Measurements from ENCODE around the gene NAA80. TPM values are rescaled to one million over a fixed set of nuclear protein-coding genes. Genes with fewer than 3 reads are reported as not detected.
A peak's percentile ranks its signal among the peaks of the same experiment; 100 is the strongest.

NAA80 gene
- total RNA-seq, 1 experiment from 2014 or later = 8.7 TPM

- Histone ChIP-seq H2AFZ (ENCODE audit: low read length) (no peak overlapping the region), H4K20me1 (ENCODE audit: low read length) (no peaks in the 10 kb centered on the region), H3K9ac (ENCODE audit: low read length) (no peak overlapping the region), H3K27ac (ENCODE audit: low read length) (no peak overlapping the region), H3K4me1 (ENCODE audit: insufficient read depth, low read length) (peaks cover 26% of the 10 kb centered on the region), H3K4me3 (ENCODE audit: low read length) (no peak overlapping the region), H3K36me3 (ENCODE audit: low read depth, low read length) (peaks cover 10% of the 10 kb centered on the region), H3F3A (ENCODE audit: low read length, unreplicated experiment) (no peaks in the 10 kb centered on the region), H3K9me3 (ENCODE audit: low read length) (no peaks in the 10 kb centered on the region), H3K9me2 (replicated peaks; ENCODE audit: low read length) (no peaks in the 10 kb centered on the region), H3K79me2 (ENCODE audit: low read length) (no peaks in the 10 kb centered on the region), H3K27me3 (ENCODE audit: low read length) (no peaks in the 10 kb centered on the region), H3K4me2 (ENCODE audit: low read length) (no peak overlapping the region)
- CTCF ChIA-PET = no interaction called here
- intact Hi-C loops (cut with micrococcal nuclease) = no loop called here
- no peak for TF ChIP-seq CTCF (conservative IDR thresholded peaks at IDR 0.05; ENCODE audit: low read depth, low read length)
- no peak for TF ChIP-seq EZH2phosphoT487 (IDR thresholded peaks at IDR 0.05; ENCODE audit: borderline replicate concordance, low read length)
- no peak for TF ChIP-seq EZH2 (IDR thresholded peaks at IDR 0.05; ENCODE audit: low read length, unreplicated experiment)
- POLR2A ChIA-PET (ENCODE audit: unreplicated experiment) = no interaction called here
- ATAC-seq (no peak), DNase-seq (no peak)
- no TSS peak for BruUV-seq (replicated peaks)
Measured at GRCh38 chr3:50261505-50261904, 37.7 kb downstream of the NAA80 start.

- 0 out of 2 replicates have a peak overlapping the region, but pooled peaks have one; percentile 58 for H3K27ac ChIP-seq (ENCODE audit: low read length)
- no peaks in the 10 kb centered on the region for H3K27me3 ChIP-seq (ENCODE audit: low read length)
- intact Hi-C loops (cut with micrococcal nuclease) = loop anchor here (1.0 kb wide), 2 partner anchors 7 to 12 kb away; no protein-coding TSS in a partner anchor
- ChIA-PET CTCF (no interaction called here), POLR2A (ENCODE audit: unreplicated experiment) (no interaction called here)
- BruUV-seq (replicated peaks) = no TSS peak
- H4K20me1 ChIP-seq (ENCODE audit: low read length) = no peaks in the 10 kb centered on the region
- no peaks in the 10 kb centered on the region for H3K9me2 ChIP-seq (replicated peaks; ENCODE audit: low read length)
- peak overlapping the region; percentile 63; the same call in 1 of the 2 replicates for H3K4me3 ChIP-seq (ENCODE audit: low read length)
- ATAC-seq (no peak), DNase-seq (no peak)
- H3K9me3 ChIP-seq (ENCODE audit: low read length) = no peaks in the 10 kb centered on the region
- H3K4me2 ChIP-seq (ENCODE audit: low read length) = peak overlapping the region; percentile 91
- TF ChIP-seq CTCF (conservative IDR thresholded peaks at IDR 0.05; ENCODE audit: low read depth, low read length) = no peak
- TF ChIP-seq EZH2phosphoT487 (IDR thresholded peaks at IDR 0.05; ENCODE audit: borderline replicate concordance, low read length) = no peak
- TF ChIP-seq EZH2 (IDR thresholded peaks at IDR 0.05; ENCODE audit: low read length, unreplicated experiment) = no peak
- H3K4me1 ChIP-seq (ENCODE audit: insufficient read depth, low read length) = peaks cover 26% of the 10 kb centered on the region
- peak overlapping the region; percentile 81 for H3K9ac ChIP-seq (ENCODE audit: low read length)
- H3K79me2 ChIP-seq (ENCODE audit: low read length) = no peaks in the 10 kb centered on the region
- no peaks in the 10 kb centered on the region for H3F3A ChIP-seq (ENCODE audit: low read length, unreplicated experiment)
- H2AFZ ChIP-seq (ENCODE audit: low read length) = no peak overlapping the region
- H3K36me3 ChIP-seq (ENCODE audit: low read depth, low read length) = peaks cover 15% of the 10 kb centered on the region
Measured at GRCh38 chr3:50260942-50261441, 38.2 kb downstream of the NAA80 start.

Measured in PC-3 (cell line).